Measurements from ENCODE around the gene AP1M1.

AP1M1 gene

DNA sequence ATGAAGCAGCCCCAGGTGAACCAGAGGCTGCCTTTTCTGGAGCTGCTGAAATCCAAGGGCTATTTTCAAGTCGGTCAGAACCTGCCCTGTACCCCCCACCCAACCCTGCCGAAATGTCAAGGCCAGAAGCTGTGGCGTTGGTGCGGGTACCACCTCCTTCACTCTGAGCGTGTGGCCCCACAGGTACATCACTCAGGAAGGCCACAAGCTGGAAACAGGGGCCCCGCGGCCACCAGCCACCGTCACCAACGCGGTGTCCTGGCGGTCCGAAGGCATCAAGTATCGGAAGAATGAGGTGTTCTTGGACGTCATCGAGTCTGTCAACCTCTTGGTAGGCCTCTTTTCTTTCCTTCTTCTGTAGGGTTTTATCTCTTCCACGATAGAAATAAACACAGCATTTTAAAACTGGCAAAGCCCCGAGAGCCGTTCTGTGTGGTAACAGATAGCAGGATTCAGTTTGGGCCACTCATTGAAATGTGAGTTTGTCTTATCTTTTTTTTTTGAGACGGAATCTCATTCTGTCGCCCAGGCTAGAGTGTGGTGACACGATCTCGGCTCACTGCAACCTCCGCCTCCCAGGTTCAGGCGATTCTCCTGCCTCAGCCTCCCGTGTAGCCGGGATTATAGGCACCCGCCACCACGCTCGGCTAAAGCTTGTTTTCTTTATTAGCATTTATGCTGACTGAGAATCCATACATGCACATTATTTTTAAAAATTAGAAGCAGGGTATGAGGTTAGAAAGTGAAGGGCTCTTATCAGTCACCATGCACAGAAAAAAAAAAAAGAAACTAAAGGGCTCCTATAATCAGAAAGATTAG, 11.3 kb downstream of the AP1M1 start:
- DNase-seq = no peak

DNA sequence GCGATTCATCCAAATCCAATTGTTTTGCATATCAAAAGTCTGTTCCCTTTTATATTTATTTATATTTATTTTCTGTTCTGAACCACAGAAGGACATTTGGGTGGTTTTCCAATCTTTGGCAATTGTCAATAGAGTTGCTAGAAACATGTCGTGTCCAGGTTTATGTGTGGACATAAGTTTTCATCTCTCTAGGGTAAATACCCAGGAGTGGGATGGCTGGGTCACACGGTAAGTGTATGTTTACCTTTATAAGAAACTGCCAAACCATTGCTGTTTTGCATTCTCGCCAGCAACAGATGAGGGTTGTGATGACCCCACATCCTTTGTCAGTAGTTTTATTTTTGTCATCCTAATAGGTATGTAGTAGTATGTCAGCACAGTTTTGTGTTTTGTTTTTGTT, 12.5 kb downstream of the AP1M1 start:
- DNase-seq = no peak

DNA sequence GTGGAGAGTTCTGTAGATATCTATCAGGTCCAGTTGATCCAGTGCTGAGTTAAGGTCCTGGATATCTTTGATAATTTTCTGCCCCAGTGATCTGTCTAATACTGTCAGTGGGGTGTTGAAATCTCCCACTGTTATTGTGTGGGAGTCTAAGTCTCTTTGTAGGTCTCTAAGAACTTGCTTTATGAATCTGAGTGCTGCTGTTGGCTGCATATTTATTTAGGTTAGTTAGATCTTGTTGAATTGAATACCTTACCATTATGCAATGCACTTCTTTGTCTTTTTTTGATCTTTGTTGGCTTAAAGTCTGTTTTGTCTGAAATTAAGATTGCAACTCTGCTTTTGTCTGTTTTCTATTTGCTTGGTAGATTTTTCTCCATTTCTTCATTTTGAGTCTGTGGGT, 15.4 kb downstream of the AP1M1 start:
- no peak for DNase-seq

DNA sequence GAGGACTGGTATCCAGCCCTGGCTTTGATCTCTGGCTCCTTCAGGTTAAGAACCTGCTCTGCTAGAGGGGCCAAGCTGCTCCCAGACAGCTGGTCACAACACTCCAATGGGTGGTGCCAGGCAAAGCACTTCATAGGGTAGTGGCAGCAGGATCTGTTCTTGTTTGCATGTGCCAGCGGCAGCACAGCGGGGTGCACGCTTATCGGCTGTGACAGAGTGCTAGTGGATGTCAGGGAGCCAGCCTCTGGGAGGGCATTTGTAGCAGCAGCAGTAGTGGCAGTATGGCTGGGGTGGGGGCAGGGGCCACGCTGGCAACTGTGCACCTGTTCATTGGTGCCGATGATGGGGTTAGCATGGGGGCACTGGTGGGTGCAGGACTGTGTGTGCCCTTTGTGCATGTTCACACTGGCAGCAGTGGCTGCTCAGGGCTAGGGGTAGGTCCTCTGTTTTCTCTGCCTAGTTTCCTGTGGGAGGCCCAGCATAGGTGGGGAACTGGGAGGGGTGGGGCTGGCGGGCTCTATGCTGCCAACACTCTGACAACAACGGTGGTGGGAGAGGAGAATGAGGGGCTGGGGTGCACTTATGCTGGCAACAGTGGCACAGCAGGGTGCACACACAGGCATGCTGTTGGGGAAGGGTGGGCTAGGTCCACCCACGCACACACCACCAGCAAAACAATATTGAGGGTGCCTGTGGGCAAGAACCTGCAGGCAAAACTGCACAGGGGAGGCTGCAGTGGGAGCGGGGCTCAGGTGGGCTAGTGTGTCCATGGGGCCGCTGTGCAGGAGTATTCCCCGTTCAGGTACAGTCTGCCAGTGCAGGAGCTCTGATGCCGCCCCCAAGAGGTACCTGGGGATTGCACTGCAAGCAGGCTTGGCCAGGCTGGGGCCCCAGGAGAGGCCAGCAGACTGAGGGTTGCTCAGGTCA, 19.3 kb downstream of the AP1M1 start:
- DNase-seq = no peak

DNA sequence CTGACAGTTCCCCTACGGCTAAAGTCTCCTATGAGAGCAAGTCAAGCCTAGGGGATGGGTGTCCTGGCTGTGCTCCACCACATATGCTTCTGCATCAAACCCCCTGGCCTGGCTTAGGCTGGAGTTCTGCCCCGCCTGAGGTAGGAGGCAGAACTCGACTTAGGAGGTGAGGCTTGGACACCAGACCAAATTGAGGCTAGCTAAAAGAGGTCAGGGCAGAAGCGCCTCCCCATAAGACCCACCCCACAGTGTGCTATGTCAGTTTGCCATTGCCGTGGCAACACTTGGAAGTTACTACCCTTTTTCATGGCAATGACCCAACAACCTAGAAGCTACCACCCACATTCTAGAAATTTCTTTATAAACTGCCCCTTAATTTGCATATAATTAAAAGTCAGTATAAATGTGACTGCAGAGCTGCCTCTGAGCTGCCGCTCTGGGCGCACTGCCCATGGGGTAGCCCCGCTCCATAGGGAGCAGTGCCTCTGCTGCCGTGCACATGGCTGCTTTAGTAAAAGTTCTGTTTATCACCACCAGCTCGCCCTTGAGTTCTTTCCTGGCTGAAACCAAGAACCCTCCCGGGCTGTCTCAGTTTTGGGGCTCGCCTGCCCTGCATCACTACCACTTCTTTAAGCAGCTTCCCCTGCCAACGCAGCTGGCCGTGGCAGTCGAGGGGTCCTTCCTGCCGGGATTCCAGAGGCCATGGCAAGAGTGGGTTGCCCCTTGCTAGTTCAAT, 20.2 kb downstream of the AP1M1 start:
- DNase-seq = no peak

DNA sequence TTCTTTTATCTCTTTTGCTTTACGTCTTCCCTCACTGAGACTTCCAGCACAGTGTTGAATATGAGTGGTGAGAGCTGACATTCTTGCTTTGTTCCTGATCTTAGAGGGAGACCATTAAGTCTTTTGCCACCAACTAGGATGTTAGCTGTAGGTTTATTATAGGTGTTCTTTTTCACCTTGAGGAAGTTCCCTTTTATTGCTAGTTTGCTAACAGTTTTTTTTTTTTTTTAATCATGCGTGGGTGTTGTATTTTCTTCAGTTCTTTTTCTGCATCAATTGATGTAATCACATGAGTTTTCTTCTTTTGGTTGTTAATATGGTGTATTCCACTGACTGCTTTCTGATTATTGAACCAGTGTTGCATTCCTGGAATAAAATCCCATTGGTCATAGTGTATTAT, 21.1 kb downstream of the AP1M1 start:
- DNase-seq = no peak

DNA sequence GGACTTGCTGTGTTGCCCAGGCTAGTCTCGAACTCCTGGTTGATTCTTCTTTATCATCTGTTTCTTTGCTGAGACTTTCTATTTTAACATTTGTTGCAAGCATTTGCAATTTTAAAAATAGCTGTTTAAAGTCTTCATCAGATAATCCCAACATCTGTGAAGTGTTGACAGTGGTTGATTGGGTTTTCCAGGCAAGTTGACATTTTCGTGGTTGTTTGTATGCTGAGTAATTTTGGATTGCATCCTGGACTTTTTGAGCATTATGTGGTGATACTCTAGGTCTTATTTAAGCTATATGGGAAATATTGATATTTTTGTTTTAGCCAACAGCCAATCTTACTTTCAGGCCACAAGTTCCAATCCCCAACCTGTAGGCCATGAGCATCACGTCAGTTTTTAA, 25.1 kb downstream of the AP1M1 start:
- no peak for DNase-seq

DNA sequence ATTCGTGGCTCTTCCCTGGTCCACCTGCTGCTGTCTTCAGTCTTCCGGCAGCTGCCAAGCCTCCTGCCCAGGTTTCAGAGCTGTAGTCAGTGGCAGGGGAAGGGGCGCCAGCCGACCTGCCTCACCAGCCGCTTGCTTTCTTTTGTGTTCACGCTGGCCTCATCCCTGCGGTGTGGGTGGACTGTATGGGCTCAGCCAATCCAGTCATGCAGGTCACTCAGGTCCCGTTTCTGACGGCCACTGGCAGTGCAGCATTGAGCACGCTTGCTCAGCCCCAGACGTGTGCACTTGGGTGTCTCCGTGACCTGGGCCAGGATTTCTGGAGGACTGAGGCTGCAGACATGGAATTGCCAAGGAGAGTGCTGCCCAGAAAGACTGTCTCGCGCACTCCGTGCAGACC, 26.0 kb downstream of the AP1M1 start:
- DNase-seq = no peak

DNA sequence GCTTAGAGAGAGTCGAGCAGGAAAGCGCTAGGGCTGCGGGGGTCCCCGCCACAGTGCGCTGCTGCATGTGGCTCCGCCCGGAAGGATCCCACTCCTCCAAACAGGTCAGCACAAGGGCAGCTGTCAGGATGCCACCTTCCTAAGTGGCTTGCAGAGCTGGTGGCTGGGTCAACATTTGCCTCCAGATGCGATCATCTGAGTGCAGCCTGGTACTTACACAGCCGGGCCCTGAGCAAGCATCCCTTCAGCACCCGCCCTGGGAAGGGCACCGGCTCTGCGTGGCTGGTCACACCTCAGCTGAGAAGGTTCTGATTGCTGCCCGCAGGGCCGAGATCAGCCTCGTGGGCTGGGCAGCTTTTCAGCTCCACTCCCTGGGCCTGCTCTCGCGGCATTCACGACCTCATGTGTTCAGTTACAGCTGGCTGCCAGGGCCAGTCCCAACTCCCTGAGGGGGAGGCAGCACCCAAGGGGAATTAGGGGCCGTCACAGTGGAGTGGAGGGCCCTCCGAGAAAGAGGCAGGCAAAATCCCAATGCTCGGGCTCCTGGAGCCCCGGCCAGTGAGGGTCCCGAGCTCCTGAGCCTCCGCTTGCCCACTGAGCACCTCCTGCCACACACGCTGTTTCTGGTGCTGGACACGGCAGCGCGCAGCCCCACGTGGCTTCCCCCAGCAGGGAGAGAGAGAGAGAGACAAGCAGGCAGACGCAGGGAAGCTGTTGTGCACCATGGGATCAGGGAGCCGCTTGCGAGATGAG, 26.8 kb downstream of the AP1M1 start:
- DNase-seq = no peak

DNA sequence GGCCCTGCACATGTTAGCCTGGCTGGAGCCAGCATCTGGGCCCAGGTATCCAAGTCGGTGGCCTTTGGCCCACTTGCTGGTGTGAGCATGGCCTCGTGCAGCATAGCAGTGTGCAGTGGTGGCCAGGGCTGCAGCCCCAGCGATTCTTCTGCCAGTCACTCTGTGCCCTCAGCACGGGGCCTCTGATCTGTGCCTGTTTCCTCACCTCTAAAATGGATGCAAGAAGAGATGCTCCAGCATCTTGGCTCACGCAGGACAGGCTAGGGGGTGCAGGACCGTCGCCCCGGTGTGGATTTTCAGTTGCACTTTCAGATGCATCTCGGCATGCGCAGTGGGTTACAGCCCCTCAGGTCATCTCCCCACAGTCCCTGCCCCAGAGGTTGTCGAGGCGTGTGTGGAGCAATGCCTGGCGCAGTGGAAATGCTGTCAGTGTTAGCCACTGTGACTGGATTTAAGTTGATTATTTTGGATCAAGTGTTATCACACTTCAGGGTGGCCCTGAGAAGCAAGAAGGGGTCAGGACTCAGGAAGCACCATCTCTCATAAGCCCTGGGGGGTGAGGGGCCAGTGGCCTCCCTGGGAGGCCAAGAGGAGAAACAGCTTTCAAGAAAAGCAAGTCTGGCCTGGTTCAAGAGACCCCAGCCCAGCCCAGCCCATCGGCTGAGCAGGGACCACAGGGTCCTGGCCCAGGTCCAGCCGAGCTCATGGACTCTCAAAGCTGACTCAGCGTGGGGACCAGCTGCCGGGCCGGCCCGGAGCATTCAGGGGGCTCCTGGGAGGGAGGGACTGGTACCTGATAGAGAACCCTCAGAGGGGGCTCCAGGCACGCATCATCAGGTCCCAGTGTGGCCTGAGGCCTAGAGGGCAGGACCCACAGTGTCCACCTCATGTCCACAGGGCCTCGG, 27.8 kb downstream of the AP1M1 start:
- DNase-seq = no peak

DNA sequence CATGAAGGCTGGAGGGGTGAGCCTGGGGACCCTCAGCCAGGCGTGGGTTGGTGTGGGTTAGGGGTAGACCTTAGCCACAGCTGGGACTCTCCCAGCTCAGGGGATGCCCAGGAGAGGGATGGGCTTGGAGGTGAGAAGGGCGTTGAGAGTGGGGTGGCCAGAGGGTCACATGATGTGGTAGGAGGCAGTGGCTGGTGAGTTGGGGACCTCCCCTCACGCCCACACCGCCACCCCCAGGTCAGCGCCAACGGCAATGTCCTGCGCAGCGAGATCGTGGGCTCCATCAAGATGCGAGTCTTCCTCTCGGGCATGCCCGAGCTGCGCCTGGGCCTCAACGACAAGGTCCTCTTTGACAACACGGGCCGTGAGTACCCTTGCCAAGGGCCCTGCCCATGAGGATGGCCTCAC, 28.5 kb downstream of the AP1M1 start:
- no peak for DNase-seq

DNA sequence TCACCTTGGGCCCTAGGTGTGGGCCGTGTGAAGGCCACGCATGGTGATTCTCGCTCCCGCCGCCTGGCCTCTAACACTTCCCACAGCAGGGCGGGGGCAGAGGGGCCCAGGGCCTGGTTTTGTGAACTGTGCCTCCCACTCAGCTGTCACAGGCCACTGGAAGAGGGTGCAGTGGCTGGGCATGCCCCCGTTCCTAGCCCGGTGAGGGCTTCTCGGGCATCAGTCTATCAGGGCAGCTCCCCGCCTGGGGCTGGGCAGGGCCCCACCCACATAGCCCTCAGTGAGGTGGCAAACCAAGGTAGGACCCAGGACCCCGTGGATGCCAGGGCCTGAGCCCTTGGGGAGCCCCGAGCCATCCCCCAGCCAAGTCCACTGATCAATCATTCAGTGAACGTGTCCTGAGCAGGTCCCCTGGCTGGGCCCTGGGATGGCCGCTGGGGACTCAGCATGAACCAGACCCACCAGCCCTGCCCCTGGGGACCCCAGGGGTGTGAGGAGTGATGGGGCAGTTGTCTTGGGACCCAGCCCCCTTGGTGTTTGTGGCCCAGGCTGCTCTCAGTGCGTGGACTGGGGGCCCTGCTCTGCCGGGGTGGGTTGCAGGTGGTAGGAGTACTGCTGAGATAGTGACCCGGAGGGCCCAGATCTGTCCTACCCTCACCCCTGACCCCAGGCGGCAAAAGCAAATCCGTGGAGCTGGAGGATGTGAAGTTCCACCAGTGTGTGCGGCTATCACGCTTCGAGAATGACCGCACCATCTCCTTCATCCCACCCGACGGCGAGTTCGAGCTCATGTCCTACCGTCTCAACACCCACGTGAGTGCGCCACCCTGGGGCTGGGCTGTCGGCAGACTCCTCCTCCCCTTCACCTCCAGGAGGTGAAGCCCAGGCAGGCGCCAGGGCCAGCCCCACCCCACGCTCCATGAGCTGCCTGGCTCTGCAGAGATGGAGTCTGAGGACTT, 29.4 kb downstream of the AP1M1 start:
- DNase-seq = no peak

DNA sequence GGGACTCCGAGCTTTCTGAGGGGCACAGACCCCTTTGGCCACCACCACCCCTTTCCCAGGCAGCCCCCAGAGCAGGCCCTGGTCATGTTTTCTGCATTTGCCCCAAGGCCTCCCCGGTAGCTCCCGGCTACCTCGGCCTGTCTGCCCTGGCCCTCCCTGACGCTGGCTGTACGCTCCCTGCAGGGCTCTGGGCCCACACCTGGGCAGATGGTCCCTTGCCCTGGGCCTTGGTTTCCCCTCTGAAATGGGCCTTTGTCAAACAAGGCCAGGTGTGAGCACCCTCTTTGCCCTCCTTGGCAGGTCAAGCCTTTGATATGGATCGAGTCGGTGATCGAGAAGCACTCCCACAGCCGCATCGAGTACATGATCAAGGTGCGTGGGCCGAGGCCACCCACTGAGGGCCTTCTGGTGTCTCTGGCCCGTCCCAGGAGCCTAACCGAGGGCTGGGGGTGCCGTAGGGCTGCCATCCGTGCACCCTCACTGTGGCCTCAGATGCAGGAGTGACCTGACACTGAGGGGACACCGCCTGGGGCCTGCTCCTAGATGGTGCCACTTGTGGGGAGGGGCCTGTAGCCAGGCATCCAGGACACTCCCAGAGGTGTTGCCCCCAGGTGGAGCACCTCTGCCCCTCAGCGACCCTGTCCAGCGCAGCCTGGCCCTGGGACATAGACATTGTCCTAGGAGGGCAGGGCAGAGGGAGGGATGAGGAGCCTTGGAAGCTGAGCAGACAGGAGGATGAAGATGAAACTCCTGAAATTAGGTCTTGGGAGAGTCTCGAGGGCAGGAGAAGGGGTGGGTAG, 30.3 kb downstream of the AP1M1 start:
- no peak for DNase-seq

DNA sequence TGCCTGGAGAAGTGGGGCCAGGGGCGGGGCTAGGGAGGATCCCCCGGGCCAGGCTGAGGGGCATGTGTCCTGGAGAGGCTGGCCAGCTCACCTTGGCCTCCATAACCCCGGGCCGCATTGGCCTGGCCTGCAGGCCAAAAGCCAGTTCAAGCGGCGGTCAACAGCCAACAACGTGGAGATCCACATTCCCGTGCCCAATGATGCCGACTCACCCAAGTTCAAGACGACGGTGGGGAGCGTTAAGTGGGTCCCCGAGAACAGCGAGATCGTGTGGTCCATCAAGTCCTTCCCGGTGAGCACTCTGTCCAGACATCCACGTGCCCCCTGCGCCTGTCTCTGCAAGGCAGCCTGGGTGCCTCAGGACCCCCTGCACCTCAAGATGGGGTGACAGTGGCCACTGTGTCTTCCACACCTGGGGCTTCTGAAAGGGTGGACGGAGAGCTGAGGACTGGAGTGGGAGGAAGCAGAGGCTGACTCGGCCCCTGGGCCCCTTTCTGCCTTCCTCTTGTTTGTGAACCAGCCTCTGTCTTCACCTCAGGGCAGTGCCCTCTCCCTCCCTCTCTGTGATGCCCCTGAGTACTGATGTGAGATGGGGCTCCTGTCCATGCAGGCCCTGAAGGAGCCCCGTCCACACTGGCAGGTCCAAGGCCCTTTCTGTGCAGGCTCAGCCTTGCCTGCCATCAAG, 31.1 kb downstream of the AP1M1 start:
- no peak for DNase-seq

DNA sequence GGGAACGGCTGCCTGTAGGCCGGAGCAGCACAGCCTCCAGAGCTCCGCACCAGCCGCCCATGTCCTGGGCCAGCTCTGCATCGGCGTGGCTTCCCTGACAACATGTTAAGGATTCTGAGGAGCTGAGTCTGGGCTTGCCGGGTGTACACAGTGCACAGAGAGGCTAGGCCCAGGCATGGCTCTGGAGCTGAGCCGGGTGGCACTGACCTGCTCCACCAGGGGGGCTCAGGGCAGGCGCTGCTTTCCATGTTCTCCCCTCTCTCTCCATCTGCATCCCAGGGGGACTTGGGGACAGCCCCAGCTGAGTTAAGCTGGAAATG, 31.6 kb downstream of the AP1M1 start:
- DNase-seq = no peak

DNA sequence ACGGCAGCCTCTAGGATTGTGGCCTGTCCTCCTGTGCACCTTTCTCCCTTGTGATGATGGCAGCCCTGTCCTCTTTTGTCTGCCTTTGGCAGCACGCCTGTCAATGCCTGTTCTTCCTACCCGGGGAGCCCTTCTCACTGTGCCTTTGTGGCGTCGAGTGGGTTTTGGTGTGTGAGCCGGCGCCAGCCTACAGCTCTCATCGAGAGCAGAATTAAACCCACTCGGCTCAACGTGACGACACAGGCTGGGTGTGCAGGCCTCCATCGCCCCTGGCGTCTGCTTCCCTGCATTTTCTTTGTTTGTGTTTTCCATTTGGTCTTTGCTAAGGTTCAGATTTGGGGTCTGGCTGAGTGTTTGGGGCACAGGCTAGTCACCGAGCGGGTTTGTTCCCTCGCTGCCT, 34.4 kb downstream of the AP1M1 start:
- DNase-seq = no peak

DNA sequence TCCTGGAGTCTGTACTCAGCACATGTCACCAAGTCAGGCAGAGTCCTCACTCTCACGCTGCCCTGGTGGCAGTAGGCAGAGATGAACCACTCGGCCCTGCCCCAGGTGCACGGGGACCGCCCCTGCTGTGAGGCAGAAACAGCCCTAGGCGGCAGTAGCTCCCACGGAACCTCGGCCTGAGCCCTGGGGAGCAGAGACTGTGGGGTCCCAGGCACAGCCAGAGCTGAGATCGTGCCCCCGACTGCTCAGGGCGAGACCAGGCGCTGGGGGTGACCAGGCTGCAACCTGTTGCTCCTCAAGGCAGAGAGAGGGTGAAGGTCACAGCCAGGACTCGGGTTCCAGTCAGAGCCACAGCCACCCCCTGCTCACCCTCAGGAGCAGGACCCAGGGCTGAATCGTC, 34.9 kb downstream of the AP1M1 start:
- DNase-seq = no peak

DNA sequence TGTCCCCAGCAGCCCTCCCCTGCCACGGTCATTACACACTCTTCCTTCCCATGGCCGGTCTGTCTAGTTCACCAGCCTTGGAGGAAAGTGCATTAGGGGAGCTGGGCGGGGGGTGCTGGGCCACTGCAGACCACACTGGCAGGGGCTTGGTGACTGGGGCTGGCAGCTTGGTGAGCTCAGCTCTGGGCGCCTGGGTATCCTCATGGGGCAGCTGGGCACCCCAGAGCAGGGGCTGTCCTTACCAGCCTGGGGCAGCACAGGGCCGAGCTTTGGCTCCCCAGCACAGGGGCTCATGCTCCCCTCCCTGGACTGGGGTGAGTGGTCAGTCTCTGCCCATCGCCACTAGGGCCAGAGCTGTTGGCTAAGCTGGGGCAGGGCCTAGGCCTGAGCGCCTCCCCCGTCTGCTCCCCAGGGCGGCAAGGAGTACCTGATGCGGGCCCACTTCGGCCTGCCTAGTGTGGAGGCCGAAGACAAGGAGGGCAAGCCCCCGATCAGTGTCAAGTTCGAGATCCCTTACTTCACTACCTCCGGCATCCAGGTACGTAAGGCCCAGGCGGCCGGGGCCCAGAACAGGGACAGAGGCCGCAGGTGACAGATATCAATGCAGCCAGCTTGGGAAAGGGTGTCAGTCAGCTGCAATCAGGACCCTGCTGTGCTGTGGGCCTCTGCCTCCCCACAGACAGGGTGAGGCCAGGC, 35.5 kb downstream of the AP1M1 start:
- no peak for DNase-seq

All from NCI-H226 (cell line).